ENCODE measurements around the gene FBXL17. TPM values are rescaled to one million over a fixed set of nuclear protein-coding genes. Genes with fewer than 3 reads are reported as not detected.

The FBXL17 gene
- total RNA-seq, 1 experiment from 2014 or later, result 3.5 TPM

- no peaks in the 10 kb centered on the region for H3K9me3 Mint-ChIP-seq
- H3K27me3 Mint-ChIP-seq (ENCODE audit: low read depth), result no peaks in the 10 kb centered on the region
- TF ChIP-seq TP53 (CRISPR knock-in tag; IDR thresholded peaks at IDR 0.05) (no peak), SP1 (CRISPR knock-in tag; conservative IDR thresholded peaks at IDR 0.05) (no peak), ZNF532 (CRISPR knock-in tag; IDR thresholded peaks at IDR 0.05; ENCODE audit: borderline replicate concordance) (no peak), NR1H2 (CRISPR knock-in tag; IDR thresholded peaks at IDR 0.05) (no peak), GTF2I (CRISPR knock-in tag; conservative IDR thresholded peaks at IDR 0.05) (no peak), RELA (CRISPR knock-in tag; IDR thresholded peaks at IDR 0.05; ENCODE audit: borderline replicate concordance) (no peak), CREB1 (CRISPR knock-in tag; IDR thresholded peaks at IDR 0.05) (no peak), ESRRA (CRISPR knock-in tag; IDR thresholded peaks at IDR 0.05; ENCODE audit: borderline replicate concordance) (no peak), ZNF416 (CRISPR knock-in tag; IDR thresholded peaks at IDR 0.05) (no peak), JAZF1 (CRISPR knock-in tag; IDR thresholded peaks at IDR 0.05) (no peak), HMGXB4 (CRISPR knock-in tag; IDR thresholded peaks at IDR 0.05) (no peak), USF1 (CRISPR knock-in tag; IDR thresholded peaks at IDR 0.05) (no peak), ATF1 (CRISPR knock-in tag; IDR thresholded peaks at IDR 0.05) (no peak), CDX4 (CRISPR knock-in tag; IDR thresholded peaks at IDR 0.05; ENCODE audit: borderline replicate concordance) (no peak), GRHL2 (CRISPR knock-in tag; IDR thresholded peaks at IDR 0.05; ENCODE audit: insufficient replicate concordance, severe bottlenecking) (no peak)
- TF ChIP-seq, protein P1, sequence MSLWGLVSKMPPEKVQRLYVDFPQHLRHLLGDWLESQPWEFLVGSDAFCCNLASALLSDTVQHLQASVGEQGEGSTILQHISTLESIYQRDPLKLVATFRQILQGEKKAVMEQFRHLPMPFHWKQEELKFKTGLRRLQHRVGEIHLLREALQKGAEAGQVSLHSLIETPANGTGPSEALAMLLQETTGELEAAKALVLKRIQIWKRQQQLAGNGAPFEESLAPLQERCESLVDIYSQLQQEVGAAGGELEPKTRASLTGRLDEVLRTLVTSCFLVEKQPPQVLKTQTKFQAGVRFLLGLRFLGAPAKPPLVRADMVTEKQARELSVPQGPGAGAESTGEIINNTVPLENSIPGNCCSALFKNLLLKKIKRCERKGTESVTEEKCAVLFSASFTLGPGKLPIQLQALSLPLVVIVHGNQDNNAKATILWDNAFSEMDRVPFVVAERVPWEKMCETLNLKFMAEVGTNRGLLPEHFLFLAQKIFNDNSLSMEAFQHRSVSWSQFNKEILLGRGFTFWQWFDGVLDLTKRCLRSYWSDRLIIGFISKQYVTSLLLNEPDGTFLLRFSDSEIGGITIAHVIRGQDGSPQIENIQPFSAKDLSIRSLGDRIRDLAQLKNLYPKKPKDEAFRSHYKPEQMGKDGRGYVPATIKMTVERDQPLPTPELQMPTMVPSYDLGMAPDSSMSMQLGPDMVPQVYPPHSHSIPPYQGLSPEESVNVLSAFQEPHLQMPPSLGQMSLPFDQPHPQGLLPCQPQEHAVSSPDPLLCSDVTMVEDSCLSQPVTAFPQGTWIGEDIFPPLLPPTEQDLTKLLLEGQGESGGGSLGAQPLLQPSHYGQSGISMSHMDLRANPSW (CRISPR knock-in tag; conservative IDR thresholded peaks at IDR 0.05; ENCODE audit: low read depth), result no peak
- TF ChIP-seq, protein P2, sequence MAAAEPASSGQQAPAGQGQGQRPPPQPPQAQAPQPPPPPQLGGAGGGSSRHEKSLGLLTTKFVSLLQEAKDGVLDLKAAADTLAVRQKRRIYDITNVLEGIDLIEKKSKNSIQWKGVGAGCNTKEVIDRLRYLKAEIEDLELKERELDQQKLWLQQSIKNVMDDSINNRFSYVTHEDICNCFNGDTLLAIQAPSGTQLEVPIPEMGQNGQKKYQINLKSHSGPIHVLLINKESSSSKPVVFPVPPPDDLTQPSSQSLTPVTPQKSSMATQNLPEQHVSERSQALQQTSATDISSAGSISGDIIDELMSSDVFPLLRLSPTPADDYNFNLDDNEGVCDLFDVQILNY (CRISPR knock-in tag; IDR thresholded peaks at IDR 0.05), result no peak
- TF ChIP-seq, protein P3, sequence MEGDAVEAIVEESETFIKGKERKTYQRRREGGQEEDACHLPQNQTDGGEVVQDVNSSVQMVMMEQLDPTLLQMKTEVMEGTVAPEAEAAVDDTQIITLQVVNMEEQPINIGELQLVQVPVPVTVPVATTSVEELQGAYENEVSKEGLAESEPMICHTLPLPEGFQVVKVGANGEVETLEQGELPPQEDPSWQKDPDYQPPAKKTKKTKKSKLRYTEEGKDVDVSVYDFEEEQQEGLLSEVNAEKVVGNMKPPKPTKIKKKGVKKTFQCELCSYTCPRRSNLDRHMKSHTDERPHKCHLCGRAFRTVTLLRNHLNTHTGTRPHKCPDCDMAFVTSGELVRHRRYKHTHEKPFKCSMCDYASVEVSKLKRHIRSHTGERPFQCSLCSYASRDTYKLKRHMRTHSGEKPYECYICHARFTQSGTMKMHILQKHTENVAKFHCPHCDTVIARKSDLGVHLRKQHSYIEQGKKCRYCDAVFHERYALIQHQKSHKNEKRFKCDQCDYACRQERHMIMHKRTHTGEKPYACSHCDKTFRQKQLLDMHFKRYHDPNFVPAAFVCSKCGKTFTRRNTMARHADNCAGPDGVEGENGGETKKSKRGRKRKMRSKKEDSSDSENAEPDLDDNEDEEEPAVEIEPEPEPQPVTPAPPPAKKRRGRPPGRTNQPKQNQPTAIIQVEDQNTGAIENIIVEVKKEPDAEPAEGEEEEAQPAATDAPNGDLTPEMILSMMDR (IDR thresholded peaks at IDR 0.05), result no peak
- H3K36me3 Mint-ChIP-seq, result no peaks in the 10 kb centered on the region
- H3K4me3 Mint-ChIP-seq, result no peak overlapping the region
- DNase-seq (ENCODE audit: low spot score), result no peak
- peaks cover 37% of the 10 kb centered on the region for H3K4me1 Mint-ChIP-seq
- ChIA-PET POLR2A (no interaction called here), CTCF (no interaction called here)
- no peak for ATAC-seq
- peak overlapping the region; percentile 38; the same call in 1 of the 2 replicates for H3K27ac Mint-ChIP-seq
Observed at GRCh38 chr5:107864793-107865192, 517.1 kb downstream of the FBXL17 start.

Measured in WTC11 (cell line).